Liver (tissue), 9 donors: ENCODE results near the gene SETD5. TPM values are rescaled to one million over a fixed set of nuclear protein-coding genes. Genes with fewer than 3 reads are reported as not detected.

Experiments
- DNase-seq: peaks from one replicate; pipeline ENCODE4 v3.0.0-alpha.2; 2017; ENCODE audit warnings: low spot score
- H3K27ac ChIP-seq, 2 donors: one replicate each; pipeline ENCODE4 v1.7.0; 2013; ENCODE audit warnings: inconsistent platforms in 2 of 2, low read length in 2 of 2, control low read depth in 1 of 2, low read depth in 1 of 2, mild to moderate bottlenecking in 1 of 2
- H3K27me3 ChIP-seq, 4 donors: one replicate each; pipeline versions ENCODE4 v1.6.1 to v1.7.0; 2013; ENCODE audit warnings: low read length in 3 of 4, inconsistent platforms in 1 of 4, mild to moderate bottlenecking in 1 of 4, moderate library complexity in 1 of 4; ENCODE audit not compliant: control insufficient read depth in 4 of 4, insufficient read depth in 4 of 4
- H3K36me3 ChIP-seq, 4 donors: one replicate each; pipeline versions ENCODE4 v1.6.1 to v1.7.0; 2013; ENCODE audit warnings: low read length in 3 of 4, mild to moderate bottlenecking in 3 of 4, low read depth in 1 of 4, moderate library complexity in 1 of 4; ENCODE audit not compliant: control insufficient read depth in 4 of 4, insufficient read depth in 3 of 4
- H3K4me1 ChIP-seq, 4 donors: one replicate each; pipeline versions ENCODE4 v1.6.1 to v1.7.0; 2013; ENCODE audit warnings: low read length in 3 of 4, mild to moderate bottlenecking in 3 of 4, moderate library complexity in 1 of 4; ENCODE audit not compliant: control insufficient read depth in 4 of 4, insufficient read depth in 4 of 4
- H3K4me3 ChIP-seq, 3 donors: one replicate each; pipeline versions ENCODE4 v1.6.1 to v1.7.0; 2013; ENCODE audit warnings: low read length in 3 of 3, control low read depth in 1 of 3, low read depth in 1 of 3, mild to moderate bottlenecking in 1 of 3
- H3K9ac ChIP-seq, 2 donors: one replicate each; pipeline ENCODE4 v1.7.0; 2013; ENCODE audit warnings: low read length in 2 of 2, mild to moderate bottlenecking in 2 of 2, moderate library complexity in 2 of 2, control low read depth in 1 of 2, low read depth in 1 of 2
- H3K9me3 ChIP-seq, 4 donors: one replicate each; pipeline versions ENCODE4 v1.6.1 to v1.7.0; 2013; ENCODE audit warnings: low read length in 3 of 4; ENCODE audit not compliant: control insufficient read depth in 4 of 4
- EGR1 ChIP-seq, 2 donors: IDR thresholded peaks; 2 replicates each; pipeline ENCODE4 v1.6.1; 2016 to 2018; ENCODE audit warnings: antibody characterized with exemption in 2 of 2, low read depth in 2 of 2
- FOXA1 ChIP-seq: IDR thresholded peaks from 2 replicates; pipeline ENCODE4 v1.6.1; 2016; ENCODE audit warnings: antibody characterized with exemption
- FOXA2 ChIP-seq: IDR thresholded peaks from 2 replicates; pipeline ENCODE4 v1.6.1; 2016; ENCODE audit warnings: antibody characterized with exemption
- GABPA ChIP-seq, 2 donors: IDR thresholded peaks in 1 of 2; conservative IDR thresholded peaks in 1 of 2; 2 replicates each; pipeline ENCODE4 v1.6.1; 2016; ENCODE audit warnings: antibody characterized with exemption in 2 of 2, mild to moderate bottlenecking in 1 of 2, moderate library complexity in 1 of 2
- HNF4A ChIP-seq, 2 donors: conservative IDR thresholded peaks; 2 replicates each; pipeline ENCODE4 v1.6.1; 2016; ENCODE audit warnings: antibody characterized with exemption in 2 of 2, mild to moderate bottlenecking in 2 of 2
- HNF4G ChIP-seq: IDR thresholded peaks from 2 replicates; pipeline ENCODE4 v1.6.1; 2016; ENCODE audit warnings: antibody characterized with exemption
- JUND ChIP-seq, 2 donors: IDR thresholded peaks; 2 replicates each; pipeline ENCODE4 v1.6.1; 2016; ENCODE audit warnings: antibody characterized with exemption in 2 of 2
- NR2F2 ChIP-seq: IDR thresholded peaks from 2 replicates; pipeline ENCODE4 v1.6.1; 2016; ENCODE audit warnings: antibody characterized with exemption
- RAD21 ChIP-seq, 2 donors: IDR thresholded peaks; 2 replicates each; pipeline ENCODE4 v1.6.1; 2016; ENCODE audit warnings: antibody characterized with exemption in 2 of 2, mild to moderate bottlenecking in 2 of 2
- RXRA ChIP-seq, 2 donors: IDR thresholded peaks; 2 replicates each; pipeline ENCODE4 v1.6.1; 2017 to 2018; ENCODE audit warnings: antibody characterized with exemption in 2 of 2, mild to moderate bottlenecking in 1 of 2
- SP1 ChIP-seq: IDR thresholded peaks from 2 replicates; pipeline ENCODE4 v1.6.1; 2018; ENCODE audit warnings: antibody characterized with exemption, mild to moderate bottlenecking
- TAF1 ChIP-seq: conservative IDR thresholded peaks from 2 replicates; pipeline ENCODE4 v1.6.1; 2016; ENCODE audit warnings: antibody characterized with exemption, mild to moderate bottlenecking
- YY1 ChIP-seq: IDR thresholded peaks from 2 replicates; pipeline ENCODE4 v1.6.1; 2016; ENCODE audit warnings: antibody characterized with exemption, mild to moderate bottlenecking
- WGBS: extraction: QIAGEN DNeasy Blood & Tissue Kit; methylation state at CpG from one replicate; pipeline ENCODE4 v1.1.7; 2013; 5-methylcytosine and 5-hydroxymethylcytosine counted together
- polyA plus RNA-seq, 2 donors: library from polyadenylated mRNA; stranded (reverse) in 1 of 2; unstranded in 1 of 2; fragments of 200-250 nt in 1 of 2; fragments of >200 nt in 1 of 2; fragmentation: Nextera tagmentation in 1 of 2; extraction: Ambion mirVana in 1 of 2; gene quantifications; one replicate each; pipeline versions ENCODE4 v1.2.1 to v1.2.3, GENCODE V29; 2013 to 2015
- total RNA-seq, 2 donors: library from RNA; depleted of rRNA; stranded (reverse); fragments of >200 nt; gene quantifications; one replicate each; pipeline ENCODE4 v1.2.3, GENCODE V29; 2014
- TF ChIP-seq, protein P1 (sequence below): IDR thresholded peaks from 2 replicates; pipeline ENCODE4 v1.6.1; 2016; ENCODE audit warnings: antibody characterized with exemption
- TF ChIP-seq, protein P2 (sequence below): IDR thresholded peaks from 2 replicates; pipeline ENCODE4 v1.6.1; 2016; ENCODE audit warnings: antibody characterized with exemption, mild to moderate bottlenecking
- TF ChIP-seq, protein P3 (sequence below): fragments of 150-350 bp; IDR thresholded peaks from 2 replicates; pipeline ENCODE4 v1.5.1; 2017; ENCODE audit warnings: improper control_type of control experiment, low read depth, low read length; ENCODE audit not compliant: missing input control
- TF ChIP-seq, protein P4 (sequence below): IDR thresholded peaks from 2 replicates; pipeline ENCODE4 v1.6.1; 2016; ENCODE audit warnings: antibody characterized with exemption
- TF ChIP-seq, protein P5 (sequence below): IDR thresholded peaks from 2 replicates; pipeline ENCODE4 v1.6.1; 2016; ENCODE audit warnings: antibody characterized with exemption
- donor health status: healthy.
- donor health status: healthy.
- donor health status: healthy.
- donor health status: healthy.
- donor health status: healthy.

SETD5 gene
- total and polyA plus RNA-seq, 4 donors = 17.9 to 76.6 (median 24.3) TPM

DNA sequence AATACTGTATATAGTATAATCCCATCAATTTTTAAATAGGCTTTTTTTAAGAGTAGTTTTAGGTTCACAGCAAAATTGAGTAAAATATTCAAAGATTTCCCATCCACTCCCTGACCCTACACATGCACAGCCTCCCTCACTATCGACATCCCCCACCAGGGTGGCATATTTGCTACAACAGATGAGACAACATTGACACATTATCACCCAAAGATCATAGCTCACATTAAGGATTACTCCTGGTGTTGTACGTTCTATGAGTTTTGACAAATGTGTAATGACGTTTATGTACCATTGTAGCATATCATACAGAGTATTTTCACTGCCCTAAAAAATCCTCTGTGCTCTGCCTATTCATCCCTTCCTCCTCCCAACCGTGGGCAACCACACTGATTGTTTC, 116.9 kb downstream of the SETD5 start:
- Histone ChIP-seq H3K36me3 (no peaks in the 10 kb centered on the region), H3K9me3 (no peaks in the 10 kb centered on the region), H3K27ac (no peak overlapping the region), H3K4me3 (no peak overlapping the region), H3K9ac (no peak overlapping the region), H3K27me3 (peaks cover 0 to 5% (median under 1%) of the 10 kb centered on the region in 4 donors), H3K4me1 (no peaks in the 10 kb centered on the region)
- no peak for DNase-seq
- TF ChIP-seq, protein P1, sequence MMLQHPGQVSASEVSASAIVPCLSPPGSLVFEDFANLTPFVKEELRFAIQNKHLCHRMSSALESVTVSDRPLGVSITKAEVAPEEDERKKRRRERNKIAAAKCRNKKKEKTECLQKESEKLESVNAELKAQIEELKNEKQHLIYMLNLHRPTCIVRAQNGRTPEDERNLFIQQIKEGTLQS = no peak
- TF ChIP-seq, protein P2, sequence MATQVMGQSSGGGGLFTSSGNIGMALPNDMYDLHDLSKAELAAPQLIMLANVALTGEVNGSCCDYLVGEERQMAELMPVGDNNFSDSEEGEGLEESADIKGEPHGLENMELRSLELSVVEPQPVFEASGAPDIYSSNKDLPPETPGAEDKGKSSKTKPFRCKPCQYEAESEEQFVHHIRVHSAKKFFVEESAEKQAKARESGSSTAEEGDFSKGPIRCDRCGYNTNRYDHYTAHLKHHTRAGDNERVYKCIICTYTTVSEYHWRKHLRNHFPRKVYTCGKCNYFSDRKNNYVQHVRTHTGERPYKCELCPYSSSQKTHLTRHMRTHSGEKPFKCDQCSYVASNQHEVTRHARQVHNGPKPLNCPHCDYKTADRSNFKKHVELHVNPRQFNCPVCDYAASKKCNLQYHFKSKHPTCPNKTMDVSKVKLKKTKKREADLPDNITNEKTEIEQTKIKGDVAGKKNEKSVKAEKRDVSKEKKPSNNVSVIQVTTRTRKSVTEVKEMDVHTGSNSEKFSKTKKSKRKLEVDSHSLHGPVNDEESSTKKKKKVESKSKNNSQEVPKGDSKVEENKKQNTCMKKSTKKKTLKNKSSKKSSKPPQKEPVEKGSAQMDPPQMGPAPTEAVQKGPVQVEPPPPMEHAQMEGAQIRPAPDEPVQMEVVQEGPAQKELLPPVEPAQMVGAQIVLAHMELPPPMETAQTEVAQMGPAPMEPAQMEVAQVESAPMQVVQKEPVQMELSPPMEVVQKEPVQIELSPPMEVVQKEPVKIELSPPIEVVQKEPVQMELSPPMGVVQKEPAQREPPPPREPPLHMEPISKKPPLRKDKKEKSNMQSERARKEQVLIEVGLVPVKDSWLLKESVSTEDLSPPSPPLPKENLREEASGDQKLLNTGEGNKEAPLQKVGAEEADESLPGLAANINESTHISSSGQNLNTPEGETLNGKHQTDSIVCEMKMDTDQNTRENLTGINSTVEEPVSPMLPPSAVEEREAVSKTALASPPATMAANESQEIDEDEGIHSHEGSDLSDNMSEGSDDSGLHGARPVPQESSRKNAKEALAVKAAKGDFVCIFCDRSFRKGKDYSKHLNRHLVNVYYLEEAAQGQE = no peak
- TF ChIP-seq FOXA1 = no peak
- no peak for TF ChIP-seq RXRA (IDR thresholded peaks at IDR 0.05)
- no peak for TF ChIP-seq TAF1
- TF ChIP-seq, protein P3, sequence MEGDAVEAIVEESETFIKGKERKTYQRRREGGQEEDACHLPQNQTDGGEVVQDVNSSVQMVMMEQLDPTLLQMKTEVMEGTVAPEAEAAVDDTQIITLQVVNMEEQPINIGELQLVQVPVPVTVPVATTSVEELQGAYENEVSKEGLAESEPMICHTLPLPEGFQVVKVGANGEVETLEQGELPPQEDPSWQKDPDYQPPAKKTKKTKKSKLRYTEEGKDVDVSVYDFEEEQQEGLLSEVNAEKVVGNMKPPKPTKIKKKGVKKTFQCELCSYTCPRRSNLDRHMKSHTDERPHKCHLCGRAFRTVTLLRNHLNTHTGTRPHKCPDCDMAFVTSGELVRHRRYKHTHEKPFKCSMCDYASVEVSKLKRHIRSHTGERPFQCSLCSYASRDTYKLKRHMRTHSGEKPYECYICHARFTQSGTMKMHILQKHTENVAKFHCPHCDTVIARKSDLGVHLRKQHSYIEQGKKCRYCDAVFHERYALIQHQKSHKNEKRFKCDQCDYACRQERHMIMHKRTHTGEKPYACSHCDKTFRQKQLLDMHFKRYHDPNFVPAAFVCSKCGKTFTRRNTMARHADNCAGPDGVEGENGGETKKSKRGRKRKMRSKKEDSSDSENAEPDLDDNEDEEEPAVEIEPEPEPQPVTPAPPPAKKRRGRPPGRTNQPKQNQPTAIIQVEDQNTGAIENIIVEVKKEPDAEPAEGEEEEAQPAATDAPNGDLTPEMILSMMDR = no peak
- TF ChIP-seq HNF4A (conservative IDR thresholded peaks at IDR 0.05) = no peak
- TF ChIP-seq, protein P4, sequence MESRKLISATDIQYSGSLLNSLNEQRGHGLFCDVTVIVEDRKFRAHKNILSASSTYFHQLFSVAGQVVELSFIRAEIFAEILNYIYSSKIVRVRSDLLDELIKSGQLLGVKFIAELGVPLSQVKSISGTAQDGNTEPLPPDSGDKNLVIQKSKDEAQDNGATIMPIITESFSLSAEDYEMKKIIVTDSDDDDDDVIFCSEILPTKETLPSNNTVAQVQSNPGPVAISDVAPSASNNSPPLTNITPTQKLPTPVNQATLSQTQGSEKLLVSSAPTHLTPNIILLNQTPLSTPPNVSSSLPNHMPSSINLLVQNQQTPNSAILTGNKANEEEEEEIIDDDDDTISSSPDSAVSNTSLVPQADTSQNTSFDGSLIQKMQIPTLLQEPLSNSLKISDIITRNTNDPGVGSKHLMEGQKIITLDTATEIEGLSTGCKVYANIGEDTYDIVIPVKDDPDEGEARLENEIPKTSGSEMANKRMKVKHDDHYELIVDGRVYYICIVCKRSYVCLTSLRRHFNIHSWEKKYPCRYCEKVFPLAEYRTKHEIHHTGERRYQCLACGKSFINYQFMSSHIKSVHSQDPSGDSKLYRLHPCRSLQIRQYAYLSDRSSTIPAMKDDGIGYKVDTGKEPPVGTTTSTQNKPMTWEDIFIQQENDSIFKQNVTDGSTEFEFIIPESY = no peak
- TF ChIP-seq YY1 = no peak
- TF ChIP-seq, protein P5, sequence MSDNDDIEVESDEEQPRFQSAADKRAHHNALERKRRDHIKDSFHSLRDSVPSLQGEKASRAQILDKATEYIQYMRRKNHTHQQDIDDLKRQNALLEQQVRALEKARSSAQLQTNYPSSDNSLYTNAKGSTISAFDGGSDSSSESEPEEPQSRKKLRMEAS = no peak
- TF ChIP-seq SP1 = no peak
- no peak for TF ChIP-seq NR2F2
- TF ChIP-seq FOXA2 = no peak
- no peak for TF ChIP-seq HNF4G
- no peak for TF ChIP-seq EGR1 (IDR thresholded peaks at IDR 0.05; ENCODE audit: low read depth in 2 of 2)
- no peak for TF ChIP-seq JUND (IDR thresholded peaks at IDR 0.05)
- WGBS = 65% methylated on average over 4 of the region's 4 CpGs

DNA sequence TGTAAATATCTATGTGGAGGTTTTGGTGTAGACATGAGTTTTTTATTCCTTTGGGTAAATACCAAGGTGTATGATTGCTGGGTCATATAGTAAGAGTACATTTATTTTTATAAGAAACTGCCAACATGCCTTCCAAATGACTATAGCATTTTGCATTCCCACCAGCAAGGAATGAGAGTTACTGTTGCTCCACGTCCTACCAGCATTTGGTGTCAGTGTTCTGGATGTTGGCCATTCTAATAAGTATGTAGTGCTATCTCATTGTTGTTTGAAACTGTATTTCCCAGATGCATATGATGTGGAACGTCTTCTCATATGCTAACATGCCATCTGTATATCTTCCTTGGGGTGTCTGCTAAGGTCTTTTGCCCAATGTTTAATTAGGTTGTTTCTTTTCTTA, 117.5 kb downstream of the SETD5 start:
- Histone ChIP-seq H3K27me3 (no peaks in the 10 kb centered on the region), H3K4me1 (no peaks in the 10 kb centered on the region), H3K36me3 (no peaks in the 10 kb centered on the region), H3K9ac (no peak overlapping the region), H3K4me3 (no peak overlapping the region), H3K9me3 (no peaks in the 10 kb centered on the region), H3K27ac (no peak overlapping the region)
- WGBS = 54% methylated on average over 2 of the region's 2 CpGs
- DNase-seq = no peak
- no peak for TF ChIP-seq RAD21 (IDR thresholded peaks at IDR 0.05)
- no peak for TF ChIP-seq FOXA2
- no peak for TF ChIP-seq JUND (IDR thresholded peaks at IDR 0.05)
- TF ChIP-seq, protein P3 = no peak
- TF ChIP-seq, protein P4 = no peak
- no peak for TF ChIP-seq YY1
- TF ChIP-seq FOXA1 = no peak
- TF ChIP-seq, protein P1 = no peak
- no peak for TF ChIP-seq EGR1 (IDR thresholded peaks at IDR 0.05; ENCODE audit: low read depth in 2 of 2)
- TF ChIP-seq NR2F2 = no peak
- no peak for TF ChIP-seq GABPA (IDR thresholded peaks at IDR 0.05 in 1 of 2, conservative IDR thresholded peaks at IDR 0.05 in 1 of 2)
- TF ChIP-seq TAF1 = no peak
- TF ChIP-seq HNF4A (conservative IDR thresholded peaks at IDR 0.05) = no peak
- no peak for TF ChIP-seq SP1
